ENCODE measurements around the gene CANX.

Gene CANX

GRCh38 chr5:179777909-179778308, 79.1 kb downstream of the CANX start:
- DNase-seq (ENCODE audit: low read depth) = no peak

- DNase-seq (ENCODE audit: low read depth) = no peak
Measured at GRCh38 chr5:179778591-179778990, 79.8 kb downstream of the CANX start.

GRCh38 chr5:179779826-179780225, 81.1 kb downstream of the CANX start:
- DNase-seq (ENCODE audit: low read depth) = no peak

- no peak for DNase-seq (ENCODE audit: low read depth)
Measured at GRCh38 chr5:179780362-179780761, 81.6 kb downstream of the CANX start.

Measured in stimulated activated CD8-positive, alpha-beta memory T cell treated with anti-CD3 and anti-CD28 coated beads, Interleukin-4, amount 100 ng/mL, for 24 hours (primary cell).